GM12878 (cell line): Measurements from ENCODE around the gene TRMU.

Source experiments
- CTCF ChIP-seq, 3 experiments: IDR thresholded peaks in 2 of 3; conservative IDR thresholded peaks in 1 of 3; 2 replicates each; pipeline ENCODE4 v1.5.1; 2011; ENCODE audit warnings: low read depth in 3 of 3, low read length in 3 of 3, mild to moderate bottlenecking in 3 of 3, control low read depth in 2 of 3, moderate library complexity in 2 of 3, inconsistent platforms in 1 of 3, mixed read lengths in 1 of 3; ENCODE audit not compliant: control insufficient read depth in 2 of 3, insufficient read depth in 1 of 3; ENCODE audit errors: extremely low read depth in 1 of 3
- POLR2AphosphoS2 ChIP-seq: IDR thresholded peaks from 2 replicates; pipeline ENCODE4 v1.6.1; 2011; ENCODE audit warnings: low read depth, mild to moderate bottlenecking, low read length, improper control_type of control experiment, moderate library complexity
- ZNF24 ChIP-seq: fragments of 450-650 bp; IDR thresholded peaks from 2 replicates; pipeline ENCODE4 v1.6.1; 2017; ENCODE audit warnings: antibody characterized with exemption, mild to moderate bottlenecking
- ZNF592 ChIP-seq: fragments of 450-650 bp; IDR thresholded peaks from 2 replicates; pipeline ENCODE4 v1.6.1; 2017; ENCODE audit warnings: mild to moderate bottlenecking, moderate library complexity

GRCh38 chr22:46299101-46299500, 36.4 kb upstream of the TRMU start:
- TF ChIP-seq POLR2AphosphoS2 (no peak), CTCF (IDR thresholded peaks at IDR 0.05 in 2 of 3, conservative IDR thresholded peaks at IDR 0.05 in 1 of 3; ENCODE audit: control insufficient read depth in 2 of 3, extremely low read depth in 1 of 3, insufficient read depth in 1 of 3, low read depth in 3 of 3, low read length in 3 of 3) (no peak), ZNF592 (no peak), ZNF24 (no peak)
